Sigmoid colon (tissue), 4 donors: Measurements from ENCODE around the gene SLC25A10.

Source experiments
- CTCF ChIP-seq, 4 experiments: fragments of 450-650 bp in 3 of 4; fragments of 200-600 bp in 1 of 4; IDR thresholded peaks; one replicate each; pipeline ENCODE4 v1.5.1; 2016 to 2019; ENCODE audit warnings: antibody characterized with exemption in 4 of 4, mild to moderate bottlenecking in 3 of 4, moderate library complexity in 2 of 4
- EP300 ChIP-seq, 4 donors: sonication (generic); formaldehyde crosslinking; IDR thresholded peaks; one replicate each; pipeline ENCODE4 v1.6.1; 2017; ENCODE audit warnings: antibody characterized with exemption in 4 of 4
- POLR2A ChIP-seq, 2 donors: fragments of 450-650 bp; IDR thresholded peaks; one replicate each; pipeline ENCODE4 v1.6.1; 2016; ENCODE audit warnings: antibody characterized with exemption in 2 of 2, mild to moderate bottlenecking in 2 of 2, moderate library complexity in 2 of 2
- POLR2AphosphoS5 ChIP-seq, 4 donors: sonication (generic); formaldehyde crosslinking; IDR thresholded peaks; one replicate each; pipeline ENCODE4 v1.6.1; 2017; ENCODE audit warnings: antibody characterized with exemption in 4 of 4

DNA sequence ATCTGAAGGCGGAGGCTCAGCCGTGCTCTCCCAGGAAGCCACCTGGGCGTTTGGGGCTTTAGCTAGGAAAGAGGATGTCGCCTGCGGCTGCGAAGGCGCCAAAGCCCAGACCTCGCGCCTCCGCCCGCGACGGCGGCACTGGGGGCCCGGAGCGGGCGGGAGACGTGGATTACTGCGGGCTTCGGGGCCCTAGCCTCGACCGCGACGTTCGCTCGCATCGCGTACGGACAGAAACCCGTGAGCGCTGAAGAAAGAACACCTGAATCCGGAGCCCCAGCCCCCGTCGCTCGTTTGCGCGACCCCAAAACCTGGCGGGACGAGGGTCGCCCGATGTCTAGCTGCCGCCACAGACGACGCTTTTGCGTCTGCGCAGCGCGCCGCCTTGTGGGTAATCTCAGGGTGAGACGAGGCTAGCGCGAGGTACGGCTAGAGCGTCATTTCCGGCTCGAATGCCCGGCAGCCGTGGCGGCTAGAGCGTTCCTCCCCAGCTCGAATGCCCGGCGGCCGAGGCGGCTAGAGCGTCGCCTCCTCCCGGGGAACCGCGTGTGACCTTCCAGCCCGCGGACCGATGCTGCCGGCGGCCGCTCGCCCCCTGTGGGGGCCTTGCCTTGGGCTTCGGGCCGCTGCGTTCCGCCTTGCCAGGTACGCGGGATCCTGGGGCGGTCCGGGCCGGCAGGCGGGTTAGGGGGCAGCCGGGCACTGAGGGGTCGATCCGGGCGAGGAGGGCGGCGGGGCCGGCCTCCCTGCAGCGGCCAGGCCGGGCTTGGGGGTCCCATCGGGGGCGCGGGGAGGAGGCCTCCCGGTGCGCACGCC, 8.9 kb upstream of the SLC25A10 start, which contains the start of gene MRPL12:
- TF ChIP-seq CTCF (IDR thresholded peaks at IDR 0.05) (peak in 2 of 4 experiments; percentile 15 to 47), POLR2AphosphoS5 (IDR thresholded peaks at IDR 0.05) (peak; percentile 96 to 99 (median 98)), EP300 (IDR thresholded peaks at IDR 0.05) (peak in 2 of 4 donors; percentile 25 to 87), POLR2A (IDR thresholded peaks at IDR 0.05) (peak; percentile 85 to 91)
